HuH-7.5 (cell line): ENCODE measurements around the gene MCU.
"Not testable (repeated sequence)": the region's sequence is repeated elsewhere in the genome, so short reads cannot be mapped to it uniquely, and the experiment has no call there.

Experiments
- DNase-seq: peaks from one replicate; pipeline ENCODE4 v3.0.0; 2011; ENCODE audit warnings: low spot score

MCU gene

GRCh38 chr10:72762042-72762441 is 70.1 kb downstream of the MCU start:
- DNase-seq: no peak

GRCh38 chr10:72763201-72763600 is 71.3 kb downstream of the MCU start:
- no peak for DNase-seq

DNA sequence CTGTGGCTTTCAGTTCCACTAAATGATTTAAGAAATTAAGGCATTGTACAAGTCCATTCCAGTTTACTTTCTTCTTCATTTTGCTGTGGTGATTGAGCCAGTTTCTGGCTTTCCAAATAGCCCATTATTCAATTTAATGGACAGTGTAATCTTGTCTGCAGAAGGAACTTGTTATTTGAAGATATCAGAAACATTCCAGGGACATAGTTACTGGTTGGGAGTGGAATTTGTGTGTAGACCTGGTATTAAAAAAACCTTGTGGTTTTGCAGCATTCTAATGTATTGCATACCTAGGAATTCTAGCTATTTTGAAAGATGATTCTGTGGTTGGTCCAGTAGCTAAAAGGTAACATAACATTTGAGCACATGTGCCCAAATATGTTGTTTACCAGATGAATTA is 72.2 kb downstream of the MCU start:
- no peak for DNase-seq

GRCh38 chr10:72765051-72765745 is 73.3 kb downstream of the MCU start:
- no peak for DNase-seq

- DNase-seq: not testable (repeated sequence)
Measured at GRCh38 chr10:72771195-72771594, 79.3 kb downstream of the MCU start.

- no peak for DNase-seq
Measured at GRCh38 chr10:72772031-72772430, 80.1 kb downstream of the MCU start.

DNA sequence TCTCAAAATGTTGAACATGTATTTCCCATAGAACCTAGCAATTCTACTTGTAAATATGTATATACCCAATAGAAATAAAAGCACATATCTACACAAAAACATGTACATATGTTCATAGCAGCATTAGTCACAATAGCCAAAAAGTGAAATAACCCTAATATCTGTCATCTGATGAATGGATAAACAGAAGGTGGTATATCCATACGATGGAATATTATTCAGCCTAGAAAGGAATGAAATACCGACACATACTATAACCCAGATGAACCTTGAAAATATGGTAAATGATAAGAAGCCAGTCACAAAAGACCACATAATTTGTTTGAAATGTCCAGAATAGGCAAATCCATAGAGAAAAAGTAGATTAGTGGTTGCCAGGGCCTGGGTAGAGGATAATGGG is 87.9 kb downstream of the MCU start:
- DNase-seq: no peak

- no peak for DNase-seq
Measured at GRCh38 chr10:72782649-72783330, 90.8 kb downstream of the MCU start.

DNA sequence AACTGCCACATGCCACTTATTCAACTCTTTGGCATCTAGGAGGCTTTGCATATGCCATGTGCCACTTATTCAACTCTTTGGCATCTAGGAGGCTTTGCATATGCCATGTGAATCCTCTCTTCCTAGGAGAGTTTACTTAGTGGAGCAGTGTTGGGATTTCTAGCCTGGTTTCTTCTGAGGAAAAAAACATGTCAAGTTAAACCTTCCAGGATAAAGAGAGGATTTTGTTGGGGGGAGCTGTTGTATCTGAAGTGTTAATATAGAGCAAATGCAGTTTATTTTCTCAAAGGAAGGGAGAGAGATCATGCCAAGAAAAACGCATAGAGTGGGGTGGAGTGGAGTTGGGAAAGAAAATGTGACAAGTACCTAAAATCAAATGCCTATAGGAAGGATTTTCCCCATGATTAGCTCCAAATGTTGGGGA is 91.5 kb downstream of the MCU start:
- DNase-seq: no peak

GRCh38 chr10:72784551-72785351 is 92.8 kb downstream of the MCU start:
- DNase-seq: peak; percentile 3

DNA sequence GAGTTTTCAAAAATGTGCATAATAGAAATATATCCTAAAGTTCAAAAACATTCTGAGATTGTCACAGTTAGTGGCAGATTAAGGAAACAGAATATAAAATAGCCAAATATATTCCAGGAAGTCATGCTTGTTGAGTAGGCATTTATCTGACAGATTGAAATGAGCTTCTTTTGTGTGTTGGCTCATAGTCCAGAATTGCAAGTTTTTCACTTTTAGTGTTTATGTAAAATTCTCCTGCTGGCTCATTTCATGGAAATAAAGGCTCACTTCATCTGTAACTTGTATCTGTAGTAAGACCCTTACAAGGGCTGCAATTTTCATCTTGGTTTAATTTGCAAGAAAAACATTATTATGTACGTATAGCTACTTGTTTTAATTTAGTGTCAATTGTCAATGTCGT is 93.5 kb downstream of the MCU start:
- DNase-seq: no peak

DNA sequence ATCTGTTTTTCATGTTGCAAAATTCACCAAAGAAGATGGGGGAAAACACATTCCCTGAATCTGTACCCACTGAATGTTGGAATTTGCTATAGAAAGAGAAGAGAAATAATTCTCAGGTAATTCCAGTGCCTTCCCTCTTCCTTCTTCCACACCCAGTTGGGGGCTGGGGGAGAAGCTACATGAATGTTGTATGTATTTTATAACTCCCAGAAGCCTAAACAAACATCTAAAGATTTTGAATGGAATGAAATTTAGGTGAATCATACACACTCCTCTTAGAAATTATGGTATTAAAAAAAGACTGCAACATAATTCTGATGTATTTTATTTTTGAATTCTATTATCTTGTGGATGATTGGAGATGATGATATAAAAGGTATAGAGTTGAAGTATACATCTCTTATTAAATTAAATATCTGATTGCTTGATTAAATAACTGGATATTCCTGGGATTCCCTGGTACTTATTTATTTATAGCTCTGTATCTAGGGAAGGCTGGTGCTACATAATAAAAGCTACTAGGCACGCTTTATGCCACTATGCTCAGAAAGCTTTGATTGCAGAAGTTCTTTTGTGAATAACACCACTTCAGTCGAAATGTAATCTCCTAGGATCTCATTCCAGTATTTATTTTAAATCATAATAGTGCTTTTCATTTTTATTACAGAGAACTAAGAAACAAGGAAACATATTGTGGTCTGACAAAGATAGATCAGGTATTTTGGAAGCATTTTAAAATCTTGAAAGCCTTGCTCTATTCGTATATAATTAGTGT is 98.5 kb downstream of the MCU start:
- no peak for DNase-seq

DNA sequence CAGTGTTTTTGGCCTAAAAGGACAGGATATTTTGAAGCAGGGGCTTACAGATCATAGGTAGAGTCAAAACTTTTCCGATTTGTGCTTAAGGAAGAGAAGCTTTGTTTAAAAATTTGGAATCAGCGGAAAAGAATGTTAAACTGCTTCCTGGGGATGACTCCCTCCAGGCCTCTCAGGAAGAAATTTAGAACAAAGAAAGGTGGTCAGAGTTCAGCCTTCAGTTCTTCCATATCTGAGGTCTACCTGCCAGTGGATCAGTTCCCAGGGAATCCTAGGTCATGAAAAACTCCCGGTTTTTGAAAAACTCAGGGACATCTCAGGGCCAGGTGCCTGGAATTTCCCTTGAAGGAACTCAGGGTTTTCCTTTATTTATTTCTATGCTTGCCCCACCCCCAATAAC is 100.3 kb downstream of the MCU start:
- no peak for DNase-seq

- DNase-seq: no peak
Measured at GRCh38 chr10:72793752-72794151, 101.8 kb downstream of the MCU start.

GRCh38 chr10:72794260-72794659 is 102.3 kb downstream of the MCU start:
- DNase-seq: no peak

GRCh38 chr10:72796042-72796441 is 104.1 kb downstream of the MCU start:
- DNase-seq: no peak

DNA sequence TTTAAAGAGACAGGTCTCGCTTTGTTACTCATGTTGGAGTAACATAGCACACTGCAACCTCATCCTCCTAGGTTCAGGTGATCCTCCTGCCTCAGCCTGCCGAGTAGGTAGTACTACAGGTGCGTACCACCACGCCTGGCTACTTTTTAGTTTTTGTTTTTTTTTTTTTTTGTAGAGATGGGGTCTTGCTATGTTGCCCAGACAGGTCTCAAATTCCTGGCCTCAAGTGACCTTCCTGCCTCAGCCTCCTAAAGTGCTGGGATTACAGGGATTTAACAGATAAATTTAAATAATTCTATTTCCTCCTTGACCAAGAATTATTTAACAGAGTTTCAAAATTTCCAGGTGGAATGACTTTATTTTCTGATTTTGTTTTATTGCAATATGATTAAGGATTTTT is 104.6 kb downstream of the MCU start:
- DNase-seq: no peak

DNA sequence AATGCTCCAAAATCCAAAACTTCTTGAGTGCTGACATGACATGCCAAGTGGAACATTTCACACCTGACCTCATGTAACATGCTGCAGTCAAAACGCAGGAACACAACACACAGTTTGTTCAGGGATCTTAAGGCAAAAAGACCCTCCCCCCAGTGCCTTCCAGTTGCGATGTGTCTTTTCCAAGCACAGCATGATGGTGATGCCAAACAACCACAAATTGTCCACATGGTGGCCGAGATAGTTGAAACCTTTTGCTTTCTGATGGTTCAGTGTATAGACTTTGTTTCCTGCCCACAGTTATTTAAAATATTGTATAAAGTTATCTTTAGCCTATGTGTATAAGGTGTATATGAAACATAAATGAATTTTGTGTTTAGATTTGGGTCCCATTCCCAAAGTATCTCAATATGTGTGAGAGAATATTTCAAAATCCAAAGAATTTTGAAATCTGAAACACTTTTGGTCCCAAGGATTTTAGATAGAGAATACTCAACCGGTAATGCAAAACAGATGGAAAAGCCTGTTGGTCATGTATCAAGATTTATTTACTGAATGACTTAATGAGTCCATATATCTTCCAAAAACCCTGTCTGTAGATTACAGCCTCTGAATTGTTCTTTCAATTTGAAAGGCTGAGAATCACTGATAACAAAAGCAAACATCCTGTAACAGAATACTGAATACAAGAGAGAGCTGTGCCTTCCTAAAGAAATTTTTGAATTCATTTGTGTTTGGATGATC is 108.2 kb downstream of the MCU start:
- peak; percentile 6 for DNase-seq

- DNase-seq: no peak
Measured at GRCh38 chr10:72800741-72801092, 108.8 kb downstream of the MCU start.

DNA sequence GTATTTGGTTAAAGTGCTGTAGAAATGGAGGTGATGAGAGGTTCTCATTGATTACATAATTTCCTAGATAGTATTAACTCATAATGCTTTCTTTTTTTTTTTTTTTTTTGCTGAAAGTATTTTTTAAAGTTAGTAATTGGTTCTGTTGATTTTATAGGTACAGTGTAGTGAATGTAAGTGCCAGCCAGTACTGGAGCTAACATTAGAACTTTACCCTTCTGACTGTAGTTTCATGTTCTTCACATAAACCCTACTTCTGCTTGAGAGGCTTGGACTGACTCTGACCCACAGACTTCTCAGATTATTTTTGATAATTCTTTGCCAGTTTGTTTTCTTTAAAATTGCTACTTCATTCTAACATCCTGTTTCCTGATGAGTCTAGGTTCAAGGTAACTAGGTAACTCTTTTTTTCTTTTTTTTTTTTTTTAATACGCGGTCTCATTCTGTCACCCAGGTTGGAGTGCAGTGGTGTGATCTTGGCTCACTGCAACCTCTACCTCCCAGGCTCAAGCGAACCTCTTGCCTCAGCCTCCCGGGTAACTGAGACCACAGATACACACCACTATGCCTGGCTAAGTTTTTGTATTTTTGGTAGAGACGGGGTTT is 109.4 kb downstream of the MCU start:
- DNase-seq: no peak

GRCh38 chr10:72802332-72802731 is 110.4 kb downstream of the MCU start:
- no peak for DNase-seq
